IMR-90 (cell line): ENCODE measurements around the gene POLR1D. TPM values are rescaled to one million over a fixed set of nuclear protein-coding genes. Genes with fewer than 3 reads are reported as not detected.

Experiments
- ATAC-seq: fragments of 200-7000 bp; cut with Tn5 transposase; 2 replicates; pipeline ENCODE4 v1.9.1; 2020; ENCODE audit warnings: low read depth, mild to moderate bottlenecking, moderate library complexity
- BruUV-seq: library from RNA; stranded (reverse); fragments of 400-500 nt; replicated peaks from 2 replicates; lab custom pipeline; 2021; lab: Mats Ljungman, UMichigan
- CTCF ChIA-PET: fragments of 300-600 bp; formaldehyde crosslinking; extraction: SDS; loops from one replicate; lab custom pipeline; 2021; ENCODE audit warnings: antibody characterized with exemption; lab: Yijun Ruan, JAX
- POLR2A ChIA-PET: fragments of 300-600 bp; sonication (Branson Sonifier 250); formaldehyde crosslinking; loops from one replicate; lab custom pipeline; 2022; ENCODE audit warnings: antibody characterized with exemption; ENCODE audit not compliant: unreplicated experiment; lab: Charles Lee
- DNase-seq: peaks from one replicate; pipeline ENCODE4 v3.0.0; 2013
- H2AFZ ChIP-seq: replicated peaks from 2 replicates; pipeline ENCODE3; 2013; ENCODE audit warnings: low read length, mild to moderate bottlenecking; ENCODE audit not compliant: poor library complexity
- H2AK5ac ChIP-seq: 2 replicates; pipeline ENCODE4 v1.6.1; 2013; ENCODE audit warnings: low read depth, low read length, inconsistent platforms
- H2AK9ac ChIP-seq: replicated peaks from 2 replicates; pipeline ENCODE3; 2013; ENCODE audit warnings: mild to moderate bottlenecking, low read depth, low read length, moderate library complexity; ENCODE audit not compliant: poor library complexity
- H2BK120ac ChIP-seq: 2 replicates; pipeline ENCODE4 v1.6.1; 2013; ENCODE audit warnings: low read depth, low read length, inconsistent platforms
- H2BK15ac ChIP-seq: 3 replicates; pipeline ENCODE4 v1.6.1; 2013; ENCODE audit warnings: low read depth, low read length, inconsistent platforms
- H2BK20ac ChIP-seq: 2 replicates; pipeline ENCODE4 v1.6.1; 2013; ENCODE audit warnings: low read depth, mild to moderate bottlenecking, inconsistent platforms, low read length, moderate library complexity
- H2BK5ac ChIP-seq: 2 replicates; pipeline ENCODE4 v1.6.1; 2013; ENCODE audit warnings: mild to moderate bottlenecking, low read depth, low read length, inconsistent platforms; ENCODE audit not compliant: poor library complexity, severe bottlenecking
- H3K14ac ChIP-seq: replicated peaks from 2 replicates; pipeline ENCODE4 v1.6.1; 2013; ENCODE audit warnings: low read depth, low read length, inconsistent platforms
- H3K18ac ChIP-seq: 2 replicates; pipeline ENCODE4 v1.6.1; 2013; ENCODE audit warnings: low read depth, low read length, control low read depth
- H3K23ac ChIP-seq: 2 replicates; pipeline ENCODE4 v1.6.1; 2013; ENCODE audit warnings: low read depth, low read length, inconsistent platforms
- H3K27ac ChIP-seq: 2 replicates; pipeline ENCODE4 v1.5.1; 2013; ENCODE audit warnings: mild to moderate bottlenecking, control low read depth, low read length; ENCODE audit not compliant: insufficient read depth
- H3K27me3 ChIP-seq: 2 replicates; pipeline ENCODE4 v1.6.1; 2013; ENCODE audit warnings: low read length; ENCODE audit not compliant: control insufficient read depth, insufficient read depth
- H3K36me3 ChIP-seq: 2 replicates; pipeline ENCODE4 v1.6.1; 2013; ENCODE audit warnings: low read length, mixed read lengths; ENCODE audit not compliant: control insufficient read depth, insufficient read depth
- H3K4ac ChIP-seq: 2 replicates; pipeline ENCODE4 v1.6.1; 2013; ENCODE audit warnings: low read depth, low read length, inconsistent platforms
- H3K4me1 ChIP-seq: 2 replicates; pipeline ENCODE4 v1.6.1; 2013; ENCODE audit warnings: low read length, mixed read lengths; ENCODE audit not compliant: control insufficient read depth, insufficient read depth
- H3K4me2 ChIP-seq: 2 replicates; pipeline ENCODE4 v1.6.1; 2013; ENCODE audit warnings: low read depth, mild to moderate bottlenecking, control low read depth, low read length, moderate library complexity
- H3K4me3 ChIP-seq: 2 replicates; pipeline ENCODE4 v1.5.1; 2013; ENCODE audit warnings: low read depth, mild to moderate bottlenecking, control low read depth, low read length, moderate library complexity; ENCODE audit not compliant: insufficient read depth
- H3K56ac ChIP-seq: 2 replicates; pipeline ENCODE4 v1.6.1; 2013; ENCODE audit warnings: low read length, inconsistent platforms; ENCODE audit not compliant: insufficient read depth; ENCODE audit errors: extremely low read depth
- H3K79me1 ChIP-seq, 2 experiments: 2 replicates each; pipeline ENCODE4 v1.6.1; 2013; ENCODE audit warnings: low read length in 2 of 2, inconsistent platforms in 1 of 2, low read depth in 1 of 2
- H3K9ac ChIP-seq: 2 replicates; pipeline ENCODE4 v1.6.1; 2013; ENCODE audit warnings: low read depth, low read length, control low read depth
- H3K9me1 ChIP-seq: 2 replicates; pipeline ENCODE4 v1.6.1; 2013; ENCODE audit warnings: low read length, inconsistent platforms; ENCODE audit not compliant: insufficient read depth
- H3K9me3 ChIP-seq: 2 replicates; pipeline ENCODE4 v1.6.1; 2013; ENCODE audit warnings: low read length; ENCODE audit not compliant: control insufficient read depth, insufficient read depth
- H4K20me1 ChIP-seq: 2 replicates; pipeline ENCODE4 v1.6.1; 2013; ENCODE audit warnings: low read length, inconsistent platforms; ENCODE audit not compliant: insufficient read depth
- H4K5ac ChIP-seq: 2 replicates; pipeline ENCODE4 v1.6.1; 2013; ENCODE audit warnings: mild to moderate bottlenecking, low read depth, low read length, control low read depth
- H4K8ac ChIP-seq, 2 experiments: 2 replicates each; pipeline ENCODE4 v1.6.1; 2013; ENCODE audit warnings: low read depth in 2 of 2, low read length in 2 of 2, control low read depth in 1 of 2, inconsistent platforms in 1 of 2
- H4K91ac ChIP-seq: 2 replicates; pipeline ENCODE4 v1.6.1; 2013; ENCODE audit warnings: low read depth, low read length, inconsistent platforms; ENCODE audit not compliant: insufficient read depth
- BHLHE40 ChIP-seq: fragments of 150-350 bp; IDR thresholded peaks from 2 replicates; pipeline ENCODE4 v1.6.1; 2016; ENCODE audit warnings: mild to moderate bottlenecking, low read depth, low read length
- CEBPB ChIP-seq: IDR thresholded peaks from 2 replicates; pipeline ENCODE4 v1.6.1; 2012; ENCODE audit warnings: low read depth, low read length, improper control_type of control experiment
- CHD1 ChIP-seq: IDR thresholded peaks from 2 replicates; pipeline ENCODE4 v1.6.1; 2012; ENCODE audit warnings: low read depth, low read length, improper control_type of control experiment
- CTCF ChIP-seq: conservative IDR thresholded peaks from 2 replicates; pipeline ENCODE4 v1.5.1; 2012; ENCODE audit warnings: mild to moderate bottlenecking, low read depth, low read length, improper control_type of control experiment
- ELK1 ChIP-seq: fragments of 150-350 bp; IDR thresholded peaks from 2 replicates; pipeline ENCODE4 v1.6.1; 2016; ENCODE audit warnings: low read depth, mild to moderate bottlenecking, low read length, moderate library complexity, borderline replicate concordance
- FOS ChIP-seq: fragments of 150-350 bp; IDR thresholded peaks from 2 replicates; pipeline ENCODE4 v1.6.1; 2016; ENCODE audit warnings: low read depth, low read length
- MAFK ChIP-seq: IDR thresholded peaks from 2 replicates; pipeline ENCODE4 v1.6.1; 2012; ENCODE audit warnings: low read depth, low read length, improper control_type of control experiment
- MXI1 ChIP-seq: IDR thresholded peaks from 2 replicates; pipeline ENCODE4 v1.6.1; 2012; ENCODE audit warnings: low read depth, mild to moderate bottlenecking, low read length, moderate library complexity, borderline replicate concordance
- POLR2A ChIP-seq: IDR thresholded peaks from 2 replicates; pipeline ENCODE4 v1.6.1; 2012; ENCODE audit warnings: mild to moderate bottlenecking, low read depth, low read length
- RFX5 ChIP-seq: IDR thresholded peaks from 2 replicates; pipeline ENCODE4 v1.8.0; 2012; ENCODE audit warnings: low read depth, mild to moderate bottlenecking, low read length, moderate library complexity
- SMC3 ChIP-seq: fragments of 150-350 bp; IDR thresholded peaks from 2 replicates; pipeline ENCODE4 v1.6.1; 2016; ENCODE audit warnings: low read depth, mild to moderate bottlenecking, antibody characterized with exemption, low read length, moderate library complexity
- WGBS, 2 experiments: methylation state at CpG; one replicate each; pipeline versions ENCODE4 v1.1.5 to v1.1.7; 2013; ENCODE audit warnings: missing lambda C conversion rate in 2 of 2; ENCODE audit not compliant: insufficient read length in 1 of 2; ENCODE audit errors: extremely low coverage in 2 of 2; 5-methylcytosine and 5-hydroxymethylcytosine counted together
- dilution Hi-C: fragments of 300-500 bp; cut with HindIII; formaldehyde crosslinking; loops from one replicate; pipeline ENCODE4 v1.14.3; 2018; ENCODE audit warnings: low sequenced_read_pairs; ENCODE audit not compliant: unreplicated experiment
- in situ Hi-C: fragments of 300-500 bp; cut with MboI; formaldehyde crosslinking; loops from 3 replicates; pipeline ENCODE4 v1.14.3; 2019; ENCODE audit warnings: low sequenced_read_pairs, inconsistent platforms, mixed read lengths
- intact Hi-C: fragments of 100-400 bp; cut with micrococcal nuclease; formaldehyde crosslinking; loops from 2 replicates; pipeline ENCODE4 v1.10.0; 2022
- polyA plus RNA-seq, 3 experiments: library from polyadenylated mRNA; depleted of rRNA; stranded (reverse); fragments of >200 nt; gene quantifications; 2 replicates each; pipeline ENCODE4 v1.2.3, GENCODE V29; 2012; ENCODE audit warnings: low replicate concordance in 1 of 3
- total RNA-seq: library from RNA; depleted of rRNA; stranded (reverse); fragments of >200 nt; gene quantifications from 2 replicates; pipeline ENCODE4 v1.2.3, GENCODE V29; 2012

Gene POLR1D
- total and polyA plus RNA-seq, 2 of the 4 experiments (the other 2 are of a cell fraction): 65.4 to 110 TPM

GRCh38 chr13:27587095-27587746 lies 34.5 kb upstream of the POLR1D start:
- in situ Hi-C loops: no loop called here
- ChIA-PET POLR2A (no interaction called here), CTCF (interaction anchor here (1.1 kb wide), 1 partner anchor 13 kb away, joined by 3 read pairs; no protein-coding TSS in a partner anchor)
- H3K27me3 ChIP-seq: no peaks in the 10 kb centered on the region
- no peak overlapping the region for H3K9ac ChIP-seq
- H2AFZ ChIP-seq: no peak overlapping the region
- H4K20me1 ChIP-seq: no peaks in the 10 kb centered on the region
- H3K4me1 ChIP-seq: peaks cover 3% of the 10 kb centered on the region
- dilution Hi-C loops: no loop called here
- H2AK9ac ChIP-seq: no peak overlapping the region
- peaks cover 16 to 18% of the 10 kb centered on the region in 2 experiments; a peak in 3 of 4 replicates for H3K79me1 ChIP-seq
- H3K56ac ChIP-seq: no peak overlapping the region
- H3K4me3 ChIP-seq: no peak overlapping the region
- DNase-seq (no peak), ATAC-seq (no peak)
- no peak overlapping the region for H3K23ac ChIP-seq
- H3K4me2 ChIP-seq: no peak overlapping the region
- H2BK120ac ChIP-seq: no peak overlapping the region
- WGBS, 2 experiments: 90% methylated on average over 2 of the region's 5 CpGs; no CpG with 5 or more reads in 1 of the 2 experiments
- no peak overlapping the region for H2BK5ac ChIP-seq
- no peak overlapping the region for H3K18ac ChIP-seq
- no peaks in the 10 kb centered on the region for H3K9me1 ChIP-seq
- no peak overlapping the region for H3K14ac ChIP-seq
- H2BK20ac ChIP-seq: no peak overlapping the region
- H3K27ac ChIP-seq: no peak overlapping the region
- H4K5ac ChIP-seq: no peak overlapping the region
- TF ChIP-seq ELK1 (no peak), CEBPB (no peak), POLR2A (no peak), CTCF (no peak), CHD1 (no peak), RFX5 (no peak), BHLHE40 (no peak), SMC3 (no peak), MAFK (no peak), MXI1 (no peak), FOS (no peak)
- no peak overlapping the region for H3K4ac ChIP-seq
- H2AK5ac ChIP-seq: no peak overlapping the region
- intact Hi-C loops: no loop called here
- no peaks in the 10 kb centered on the region for H3K9me3 ChIP-seq
- H4K91ac ChIP-seq: no peak overlapping the region
- H4K8ac ChIP-seq: no peak overlapping the region
- no peak overlapping the region for H2BK15ac ChIP-seq
- BruUV-seq: no TSS peak
- no peaks in the 10 kb centered on the region for H3K36me3 ChIP-seq
